ENCODE measurements around the gene CENPN.

CENPN gene

GRCh38 chr16:80992676-80993293 is 14.2 kb upstream of the CENPN start:
- H3K4me1 ChIP-seq (ENCODE audit: control insufficient read depth in 1 of 2, insufficient read depth in 2 of 2, low read length in 2 of 2): no peaks in the 10 kb centered on the region
- H3K27me3 ChIP-seq (ENCODE audit: low read depth, low read length): no peaks in the 10 kb centered on the region
- no peak overlapping the region for H3K4me3 ChIP-seq (ENCODE audit: low read depth in 1 of 2, low read length in 2 of 2)
- H3K27ac ChIP-seq (ENCODE audit: low read length): no peak overlapping the region
- H3K36me3 ChIP-seq (ENCODE audit: control insufficient read depth in 1 of 2, insufficient read depth in 2 of 2, low read length in 2 of 2): peaks cover 0 to 8% of the 10 kb centered on the region in 2 donors
- H3K9me3 ChIP-seq (ENCODE audit: control insufficient read depth in 1 of 2, low read length in 2 of 2): no peaks in the 10 kb centered on the region

- H3K4me1 ChIP-seq (ENCODE audit: control insufficient read depth in 1 of 2, insufficient read depth in 2 of 2, low read length in 2 of 2): no peaks in the 10 kb centered on the region
- H3K27me3 ChIP-seq (ENCODE audit: low read depth, low read length): no peaks in the 10 kb centered on the region
- H3K27ac ChIP-seq (ENCODE audit: low read length): no peak overlapping the region
- peaks cover 0 to 8% of the 10 kb centered on the region in 2 donors for H3K36me3 ChIP-seq (ENCODE audit: control insufficient read depth in 1 of 2, insufficient read depth in 2 of 2, low read length in 2 of 2)
- H3K9me3 ChIP-seq (ENCODE audit: control insufficient read depth in 1 of 2, low read length in 2 of 2): no peaks in the 10 kb centered on the region
- H3K4me3 ChIP-seq (ENCODE audit: low read depth in 1 of 2, low read length in 2 of 2): no peak overlapping the region
Observed at GRCh38 chr16:80993307-80993706, 13.7 kb upstream of the CENPN start.

DNA sequence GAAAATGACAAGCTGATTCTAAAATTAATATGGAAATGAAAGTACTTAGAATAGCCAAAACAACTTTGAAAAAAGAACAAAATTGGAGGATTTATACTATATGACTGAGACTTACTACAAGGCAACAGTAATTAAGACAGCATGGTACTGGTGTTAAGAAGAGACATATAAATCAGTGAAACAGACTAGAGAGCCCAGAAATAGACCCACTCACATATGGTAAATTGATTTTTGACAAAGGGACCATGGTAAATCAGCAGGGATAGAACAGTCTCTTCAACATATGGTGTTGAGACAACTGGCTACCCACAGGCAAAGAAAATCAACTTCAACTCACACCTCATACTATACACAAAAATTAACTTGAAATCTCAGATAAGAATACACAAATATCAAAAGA is 13.2 kb upstream of the CENPN start:
- Histone ChIP-seq H3K27ac (ENCODE audit: low read length) (no peak overlapping the region), H3K27me3 (ENCODE audit: low read depth, low read length) (no peaks in the 10 kb centered on the region), H3K4me1 (ENCODE audit: control insufficient read depth in 1 of 2, insufficient read depth in 2 of 2, low read length in 2 of 2) (no peaks in the 10 kb centered on the region), H3K9me3 (ENCODE audit: control insufficient read depth in 1 of 2, low read length in 2 of 2) (no peaks in the 10 kb centered on the region), H3K4me3 (ENCODE audit: low read depth in 1 of 2, low read length in 2 of 2) (no peak overlapping the region), H3K36me3 (ENCODE audit: control insufficient read depth in 1 of 2, insufficient read depth in 2 of 2, low read length in 2 of 2) (peaks cover 0 to 8% of the 10 kb centered on the region in 2 donors)

DNA sequence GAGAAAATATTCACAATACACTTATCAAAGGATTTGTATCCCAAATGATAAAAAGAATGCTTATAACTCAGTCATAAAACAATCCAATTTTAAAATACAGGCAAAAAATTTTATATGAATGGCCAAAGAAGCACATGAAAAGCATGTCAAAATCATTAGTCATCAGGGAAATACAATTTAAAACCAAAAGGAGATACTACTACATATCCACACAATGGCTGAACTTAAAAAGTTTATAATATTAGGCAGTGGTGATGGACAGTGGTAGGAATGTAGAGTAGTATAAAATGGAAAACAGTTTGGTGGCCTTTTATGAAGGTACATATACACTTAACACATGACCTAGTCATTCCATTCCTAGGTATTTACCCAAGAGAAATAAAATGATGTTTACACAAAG is 12.6 kb upstream of the CENPN start:
- Histone ChIP-seq H3K9me3 (ENCODE audit: control insufficient read depth in 1 of 2, low read length in 2 of 2) (no peaks in the 10 kb centered on the region), H3K4me3 (ENCODE audit: low read depth in 1 of 2, low read length in 2 of 2) (no peak overlapping the region), H3K4me1 (ENCODE audit: control insufficient read depth in 1 of 2, insufficient read depth in 2 of 2, low read length in 2 of 2) (no peaks in the 10 kb centered on the region), H3K36me3 (ENCODE audit: control insufficient read depth in 1 of 2, insufficient read depth in 2 of 2, low read length in 2 of 2) (peaks cover 0 to 8% of the 10 kb centered on the region in 2 donors), H3K27me3 (ENCODE audit: low read depth, low read length) (no peaks in the 10 kb centered on the region), H3K27ac (ENCODE audit: low read length) (no peak overlapping the region)

DNA sequence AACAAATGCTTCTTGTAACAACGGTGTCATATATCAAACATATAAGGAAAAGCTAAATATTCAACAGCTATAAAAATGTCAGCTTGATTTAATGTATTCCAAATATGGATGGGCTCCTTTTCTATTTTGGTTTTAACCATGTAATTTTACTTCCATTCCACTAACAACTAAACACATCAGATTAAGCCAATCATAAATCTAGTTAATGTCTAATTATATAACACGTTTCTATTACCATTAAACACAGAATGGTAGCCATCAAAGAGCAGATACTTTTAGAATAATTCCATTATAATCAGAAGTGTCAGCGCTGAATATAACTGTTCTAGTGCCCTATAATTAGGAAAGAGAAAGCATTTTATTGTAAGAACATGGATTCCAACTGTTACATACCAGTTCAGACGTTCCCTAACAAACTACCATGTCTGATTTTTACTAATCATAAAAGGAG is 10.3 kb upstream of the CENPN start:
- H3K4me1 ChIP-seq (ENCODE audit: control insufficient read depth in 1 of 2, insufficient read depth in 2 of 2, low read length in 2 of 2): no peaks in the 10 kb centered on the region
- peak overlapping the region; percentile 28 for H3K27ac ChIP-seq (ENCODE audit: low read length)
- no peaks in the 10 kb centered on the region for H3K27me3 ChIP-seq (ENCODE audit: low read depth, low read length)
- H3K36me3 ChIP-seq (ENCODE audit: control insufficient read depth in 1 of 2, insufficient read depth in 2 of 2, low read length in 2 of 2): peaks cover 0 to 2% of the 10 kb centered on the region in 2 donors
- no peaks in the 10 kb centered on the region for H3K9me3 ChIP-seq (ENCODE audit: control insufficient read depth in 1 of 2, low read length in 2 of 2)
- H3K4me3 ChIP-seq (ENCODE audit: low read depth in 1 of 2, low read length in 2 of 2): peak overlapping the region; percentile 42 to 51

GRCh38 chr16:80997139-80997798 is 9.7 kb upstream of the CENPN start:
- no peaks in the 10 kb centered on the region for H3K27me3 ChIP-seq (ENCODE audit: low read depth, low read length)
- no peaks in the 10 kb centered on the region for H3K4me1 ChIP-seq (ENCODE audit: control insufficient read depth in 1 of 2, insufficient read depth in 2 of 2, low read length in 2 of 2)
- peak overlapping the region; percentile 42 to 51 for H3K4me3 ChIP-seq (ENCODE audit: low read depth in 1 of 2, low read length in 2 of 2)
- H3K27ac ChIP-seq (ENCODE audit: low read length): peak overlapping the region; percentile 28
- H3K36me3 ChIP-seq (ENCODE audit: control insufficient read depth in 1 of 2, insufficient read depth in 2 of 2, low read length in 2 of 2): no peaks in the 10 kb centered on the region
- H3K9me3 ChIP-seq (ENCODE audit: control insufficient read depth in 1 of 2, low read length in 2 of 2): no peaks in the 10 kb centered on the region

DNA sequence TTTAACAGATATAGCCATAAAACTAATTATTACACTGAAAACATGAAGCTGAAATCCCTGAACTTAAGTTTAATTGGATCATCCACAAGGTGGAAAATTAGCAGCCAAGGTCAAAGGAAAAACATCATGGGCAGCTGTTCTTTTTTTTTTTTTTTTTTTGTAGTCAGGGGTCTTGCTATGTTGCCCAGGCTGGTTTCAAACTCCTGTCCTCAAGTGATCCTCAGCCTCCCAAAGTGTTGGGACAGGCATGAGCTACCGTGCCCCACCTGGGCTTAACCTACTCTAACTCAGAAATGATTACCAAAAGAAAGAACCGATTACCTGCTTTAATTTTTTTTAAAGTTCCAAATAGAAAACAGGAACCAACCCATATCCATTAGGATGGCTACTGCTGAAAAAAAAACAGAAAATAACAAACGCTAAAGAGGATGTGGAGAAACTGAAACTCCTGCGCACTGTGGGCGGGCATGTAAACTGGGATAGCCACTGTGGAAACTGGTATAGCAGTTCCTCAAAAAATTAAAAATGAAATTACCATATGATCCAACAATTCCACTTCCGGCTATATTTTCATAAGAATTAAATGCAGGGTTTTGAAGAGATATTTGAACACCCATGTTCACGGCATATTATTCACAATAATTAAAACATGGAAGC is 8.9 kb upstream of the CENPN start:
- Histone ChIP-seq H3K4me3 (ENCODE audit: low read depth in 1 of 2, low read length in 2 of 2) (peak overlapping the region in 1 of 2 donors; percentile 28), H3K4me1 (ENCODE audit: control insufficient read depth in 1 of 2, insufficient read depth in 2 of 2, low read length in 2 of 2) (no peaks in the 10 kb centered on the region), H3K27ac (ENCODE audit: low read length) (peak overlapping the region; percentile 28), H3K36me3 (ENCODE audit: control insufficient read depth in 1 of 2, insufficient read depth in 2 of 2, low read length in 2 of 2) (no peaks in the 10 kb centered on the region), H3K27me3 (ENCODE audit: low read depth, low read length) (no peaks in the 10 kb centered on the region), H3K9me3 (ENCODE audit: control insufficient read depth in 1 of 2, low read length in 2 of 2) (no peaks in the 10 kb centered on the region)

DNA sequence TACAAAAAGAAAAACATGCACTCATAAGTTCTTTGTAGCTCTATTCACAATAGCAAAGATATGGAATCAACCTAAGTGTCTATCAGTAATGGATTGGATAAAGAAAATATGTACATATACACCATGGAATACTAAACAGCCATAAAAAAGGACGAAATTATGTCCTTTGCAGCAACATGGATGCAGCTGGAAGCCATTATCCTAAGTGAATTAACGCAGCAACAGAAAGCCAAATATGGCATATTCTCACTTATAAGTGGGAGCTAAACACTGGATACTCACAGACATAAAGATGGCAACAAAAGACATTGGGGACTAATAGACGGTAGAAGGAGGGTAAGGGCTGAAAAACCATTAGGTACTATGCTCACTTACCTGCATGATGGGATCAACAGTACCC is 6.1 kb upstream of the CENPN start:
- H3K27ac ChIP-seq (ENCODE audit: low read length): no peak overlapping the region
- no peaks in the 10 kb centered on the region for H3K27me3 ChIP-seq (ENCODE audit: low read depth, low read length)
- no peaks in the 10 kb centered on the region for H3K36me3 ChIP-seq (ENCODE audit: control insufficient read depth in 1 of 2, insufficient read depth in 2 of 2, low read length in 2 of 2)
- H3K4me3 ChIP-seq (ENCODE audit: low read depth in 1 of 2, low read length in 2 of 2): no peak overlapping the region
- no peaks in the 10 kb centered on the region for H3K9me3 ChIP-seq (ENCODE audit: control insufficient read depth in 1 of 2, low read length in 2 of 2)
- peaks cover 0 to 16% of the 10 kb centered on the region in 2 donors for H3K4me1 ChIP-seq (ENCODE audit: control insufficient read depth in 1 of 2, insufficient read depth in 2 of 2, low read length in 2 of 2)

GRCh38 chr16:81001330-81001729 is 5.7 kb upstream of the CENPN start:
- Histone ChIP-seq H3K36me3 (ENCODE audit: control insufficient read depth in 1 of 2, insufficient read depth in 2 of 2, low read length in 2 of 2) (peaks cover 0 to under 1% of the 10 kb centered on the region in 2 donors), H3K4me1 (ENCODE audit: control insufficient read depth in 1 of 2, insufficient read depth in 2 of 2, low read length in 2 of 2) (peaks cover 0 to 17% of the 10 kb centered on the region in 2 donors), H3K27ac (ENCODE audit: low read length) (no peak overlapping the region), H3K27me3 (ENCODE audit: low read depth, low read length) (no peaks in the 10 kb centered on the region), H3K4me3 (ENCODE audit: low read depth in 1 of 2, low read length in 2 of 2) (no peak overlapping the region), H3K9me3 (ENCODE audit: control insufficient read depth in 1 of 2, low read length in 2 of 2) (no peaks in the 10 kb centered on the region)

- peaks cover 0 to 4% of the 10 kb centered on the region in 2 donors for H3K36me3 ChIP-seq (ENCODE audit: control insufficient read depth in 1 of 2, insufficient read depth in 2 of 2, low read length in 2 of 2)
- no peak overlapping the region for H3K27ac ChIP-seq (ENCODE audit: low read length)
- no peaks in the 10 kb centered on the region for H3K9me3 ChIP-seq (ENCODE audit: control insufficient read depth in 1 of 2, low read length in 2 of 2)
- peaks cover 0 to 17% of the 10 kb centered on the region in 2 donors for H3K4me1 ChIP-seq (ENCODE audit: control insufficient read depth in 1 of 2, insufficient read depth in 2 of 2, low read length in 2 of 2)
- no peaks in the 10 kb centered on the region for H3K27me3 ChIP-seq (ENCODE audit: low read depth, low read length)
- no peak overlapping the region for H3K4me3 ChIP-seq (ENCODE audit: low read depth in 1 of 2, low read length in 2 of 2)
Observed at GRCh38 chr16:81003064-81003463, 4.0 kb upstream of the CENPN start.

DNA sequence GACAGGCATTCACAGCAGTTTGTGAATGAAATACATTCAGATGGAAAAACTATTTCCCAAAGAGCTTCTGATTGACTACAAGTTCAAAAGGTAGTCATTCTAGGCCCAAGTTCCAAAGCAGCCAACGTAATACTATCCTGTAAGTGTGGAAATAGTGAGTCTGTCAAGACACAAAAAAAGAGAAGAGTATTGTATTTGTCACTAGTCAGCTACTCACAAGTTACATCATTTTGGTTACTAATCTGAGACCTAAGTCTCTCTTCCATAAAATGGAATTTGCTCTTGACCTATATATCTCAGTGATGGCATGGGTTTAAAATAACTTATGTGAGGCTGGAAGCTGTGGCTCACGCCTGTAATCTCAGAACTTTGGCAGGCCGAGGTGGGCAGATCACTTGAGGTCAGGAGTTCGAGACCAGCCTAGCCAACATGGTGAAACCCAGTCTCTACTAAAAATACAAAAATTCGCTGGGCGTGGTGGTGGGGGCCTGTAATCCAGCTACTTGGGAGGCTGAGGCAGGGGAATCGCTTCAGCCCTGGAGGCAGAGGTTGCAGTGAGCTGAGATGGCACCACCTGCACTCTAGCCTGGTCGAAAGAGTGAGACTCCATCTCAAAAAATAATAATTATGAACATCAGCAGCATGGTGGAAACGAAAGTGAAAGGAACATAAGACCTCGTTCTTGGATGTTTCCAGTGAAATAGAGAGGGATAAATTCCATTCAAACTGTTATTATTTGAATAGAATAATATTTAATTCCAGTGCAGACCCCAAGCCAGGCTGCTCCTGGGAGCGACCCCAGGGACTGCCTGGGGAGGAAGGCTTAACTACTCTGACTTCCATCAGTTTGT is 3.2 kb upstream of the CENPN start:
- peaks cover 0 to 4% of the 10 kb centered on the region in 2 donors for H3K36me3 ChIP-seq (ENCODE audit: control insufficient read depth in 1 of 2, insufficient read depth in 2 of 2, low read length in 2 of 2)
- peaks cover 0 to 17% of the 10 kb centered on the region in 2 donors for H3K4me1 ChIP-seq (ENCODE audit: control insufficient read depth in 1 of 2, insufficient read depth in 2 of 2, low read length in 2 of 2)
- peak overlapping the region; percentile 73 for H3K27ac ChIP-seq (ENCODE audit: low read length)
- H3K27me3 ChIP-seq (ENCODE audit: low read depth, low read length): no peaks in the 10 kb centered on the region
- H3K9me3 ChIP-seq (ENCODE audit: control insufficient read depth in 1 of 2, low read length in 2 of 2): no peaks in the 10 kb centered on the region
- peak overlapping the region; percentile 56 to 58 for H3K4me3 ChIP-seq (ENCODE audit: low read depth in 1 of 2, low read length in 2 of 2)
